Non-pigmented ciliary epithelial cell (primary cell): ENCODE measurements around the gene PIEZO2.
"Not testable (repeated sequence)": the region's sequence is repeated elsewhere in the genome, so short reads cannot be mapped to it uniquely, and the experiment has no call there.

ENCODE experiments used
- DNase-seq: peaks from one replicate; pipeline ENCODE4 v3.0.0-alpha.2; 2010; ENCODE audit warnings: low read depth

Gene PIEZO2

DNA sequence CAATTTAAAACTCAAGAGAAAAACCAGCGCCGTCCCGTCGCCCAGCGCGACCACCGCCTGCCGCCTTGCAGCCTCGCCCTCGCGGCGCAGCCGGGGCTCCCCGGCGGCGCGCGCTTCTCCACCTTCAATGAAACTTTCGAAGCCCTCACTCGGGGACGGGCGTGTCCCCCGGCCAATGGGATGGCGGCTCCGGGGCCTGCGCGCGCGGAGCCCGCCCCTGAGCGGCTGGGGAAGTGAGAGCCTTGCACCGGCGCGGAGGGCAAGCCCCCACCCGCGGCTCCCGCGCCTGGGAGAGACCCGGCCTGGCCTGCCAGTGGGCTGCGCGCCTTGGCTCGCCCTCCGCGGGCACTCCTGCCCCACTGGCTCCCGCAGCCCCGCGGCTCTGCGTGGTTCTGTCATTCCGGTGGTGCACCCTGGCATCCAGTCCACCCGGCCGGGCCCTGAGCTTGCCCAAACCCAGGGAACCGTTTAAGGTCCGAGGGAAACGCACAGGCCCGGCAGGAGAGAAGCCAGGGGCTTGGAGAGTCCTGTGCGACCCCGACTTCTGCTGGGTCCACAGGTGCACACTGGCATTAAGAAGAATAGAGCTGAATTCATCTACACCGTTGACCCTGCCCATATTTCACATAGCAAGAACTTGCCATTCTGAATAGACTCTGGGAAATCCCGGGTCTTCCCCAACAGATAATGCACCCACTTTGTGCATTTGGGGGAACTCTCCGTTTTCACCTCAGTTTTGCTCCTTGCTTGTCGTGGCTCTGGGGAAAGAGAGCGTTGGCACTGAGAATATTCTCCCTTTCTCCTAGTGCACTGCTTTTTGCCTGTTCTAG is at the start of gene PIEZO2:
TSS of gene PIEZO2 (minus strand) at position 129 of the 830 bp plus-strand sequence. CDS start 981 bp downstream, outside the sequence.
- no peak for DNase-seq

DNA sequence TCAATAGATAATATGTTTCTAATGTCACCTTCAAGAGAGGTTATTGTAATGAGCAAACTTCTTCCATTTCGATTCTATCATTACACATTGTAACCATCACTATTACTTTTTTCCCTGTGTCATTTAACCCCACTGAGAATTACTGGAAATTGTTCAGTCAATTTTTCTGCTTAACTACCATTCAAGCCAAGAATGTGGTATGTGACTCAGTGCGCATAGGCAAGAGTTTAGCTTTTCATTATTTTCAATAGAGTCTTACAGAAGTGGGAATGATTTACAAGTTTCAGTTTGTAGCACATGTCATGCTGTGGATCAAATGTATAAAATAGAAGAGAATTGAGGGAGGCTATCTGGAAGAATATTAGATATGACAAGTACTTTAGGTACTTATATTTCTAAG is 34.3 kb upstream of the PIEZO2 start:
- DNase-seq = no peak

GRCh38 chr18:11181629-11182028 is 32.3 kb upstream of the PIEZO2 start:
- DNase-seq = not testable (repeated sequence)

GRCh38 chr18:11179959-11180519 is 30.7 kb upstream of the PIEZO2 start:
- no peak for DNase-seq

DNA sequence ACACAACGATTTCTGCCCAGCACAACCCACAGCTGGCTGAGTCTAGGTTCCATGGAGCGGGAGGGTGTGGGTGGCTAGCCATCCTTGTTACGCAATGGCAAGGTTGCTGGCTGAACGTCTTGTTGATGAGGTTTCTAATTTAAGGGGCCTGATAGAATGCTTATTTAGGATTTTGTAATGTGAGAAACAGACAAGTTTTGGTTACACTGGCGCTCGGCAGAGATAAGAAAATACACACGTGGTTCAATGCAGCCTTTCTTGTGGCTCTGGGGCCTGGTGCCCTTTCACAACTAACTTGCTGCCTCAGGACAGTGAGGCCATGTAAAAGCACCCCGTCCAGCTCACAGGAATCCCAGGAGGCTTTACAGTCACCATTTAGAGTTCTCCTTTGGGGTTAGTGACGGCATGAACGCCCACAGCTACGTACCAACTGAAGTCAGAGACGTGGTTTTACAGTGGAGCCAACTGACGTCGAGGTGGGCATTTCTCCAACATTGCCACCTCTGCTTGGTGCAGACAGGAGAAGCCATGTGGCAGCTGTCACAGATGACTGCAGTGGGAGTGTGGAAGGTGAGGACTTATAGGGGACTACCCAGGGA is 29.7 kb upstream of the PIEZO2 start:
- DNase-seq = no peak

- DNase-seq = no peak
These were observed 28.0 kb upstream of the PIEZO2 start for GRCh38 chr18:11177382-11177781.

DNA sequence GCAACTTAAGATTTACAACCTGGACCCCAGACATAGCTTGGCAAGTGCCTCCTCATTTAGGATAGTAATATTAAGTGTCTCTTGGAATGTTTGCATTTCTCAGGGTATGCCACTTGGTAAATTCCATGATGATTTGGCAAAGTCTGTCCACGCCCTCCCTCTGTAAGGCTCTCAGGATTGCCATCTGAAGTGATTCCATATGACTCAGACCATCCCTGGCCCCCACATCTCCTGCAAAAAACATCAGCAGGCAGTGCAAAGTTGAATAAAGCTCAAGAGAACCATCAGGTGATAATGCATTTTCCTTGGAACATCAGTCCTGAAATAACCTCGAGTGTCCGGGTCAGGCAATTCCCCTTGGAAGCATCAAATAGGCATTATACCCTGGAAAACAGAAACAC is 27.1 kb upstream of the PIEZO2 start:
- no peak for DNase-seq

DNA sequence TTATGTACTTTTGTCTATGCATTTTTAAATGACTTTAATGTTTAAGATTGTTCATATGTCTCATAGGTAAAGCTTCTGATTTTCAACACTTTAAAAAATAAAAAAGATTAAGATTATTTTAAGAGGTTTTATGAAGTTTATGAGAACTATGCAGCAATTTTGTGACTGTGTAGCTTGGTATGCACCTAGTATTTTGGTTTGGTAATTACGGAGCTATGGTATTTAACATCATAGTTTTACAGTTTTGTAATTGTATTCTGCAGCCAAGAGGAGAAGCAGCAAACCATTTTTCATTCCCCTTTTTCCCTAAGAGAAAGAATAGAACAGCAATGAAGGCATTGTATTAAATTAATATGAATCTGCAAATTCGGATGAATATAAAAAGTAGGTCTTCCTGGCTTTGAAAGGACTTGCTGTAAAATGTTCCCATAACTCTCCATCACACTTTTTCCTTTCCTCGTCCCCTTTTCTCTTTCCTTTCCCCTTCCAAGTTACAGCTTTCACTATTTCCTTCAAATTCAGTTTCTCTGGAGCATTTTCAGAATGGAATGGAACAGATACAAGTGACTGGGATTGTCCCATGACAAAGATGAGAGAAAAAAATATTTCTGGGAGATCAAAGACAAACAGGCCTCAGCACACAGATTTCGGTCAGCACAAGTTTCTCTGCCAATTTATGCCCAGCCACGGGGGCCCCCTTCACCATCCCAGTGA is 26.1 kb upstream of the PIEZO2 start:
- DNase-seq = peak; percentile 32

- not testable (repeated sequence) for DNase-seq
These were observed 24.8 kb upstream of the PIEZO2 start for GRCh38 chr18:11174179-11174578.

GRCh38 chr18:11167778-11168177 is 18.4 kb upstream of the PIEZO2 start:
- no peak for DNase-seq

DNA sequence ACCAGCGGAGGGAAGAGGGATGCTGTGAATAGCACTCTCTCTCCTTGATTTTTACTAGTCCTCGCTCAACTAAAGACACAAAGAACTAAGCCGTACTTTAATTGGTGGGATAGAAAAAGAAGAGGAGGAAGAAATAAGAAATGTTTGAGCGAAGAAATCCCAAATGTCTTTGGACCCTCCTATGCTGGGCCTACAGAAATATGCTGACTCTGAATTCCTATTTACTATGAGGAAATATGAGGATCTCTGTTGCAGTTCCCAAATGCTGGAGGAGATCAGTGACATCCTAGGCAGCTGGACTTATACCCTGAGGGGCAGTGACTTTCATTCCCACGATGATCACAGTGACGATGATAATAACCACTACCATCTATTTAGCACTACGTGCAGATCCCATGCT is 16.6 kb upstream of the PIEZO2 start:
- DNase-seq = no peak

DNA sequence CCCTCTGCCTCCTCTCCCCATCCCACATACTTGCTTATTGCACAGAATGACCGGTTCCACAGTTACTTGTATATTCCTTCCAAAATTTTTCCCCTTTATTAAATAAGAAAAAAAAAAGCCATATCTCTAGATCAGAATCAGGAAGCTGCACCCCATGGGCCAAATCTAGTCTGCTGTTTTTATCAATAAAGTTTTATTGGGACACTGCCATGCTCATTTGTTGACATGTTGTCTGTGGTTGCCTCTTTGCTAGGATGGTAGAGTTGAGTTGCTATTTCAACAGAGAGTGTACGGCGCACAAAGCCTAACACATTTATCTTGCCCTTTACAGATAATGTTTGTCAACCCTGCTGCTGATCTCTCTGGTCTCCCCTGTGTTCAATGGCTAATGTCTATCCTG is 15.8 kb upstream of the PIEZO2 start:
- no peak for DNase-seq

GRCh38 chr18:11163665-11164064 is 14.3 kb upstream of the PIEZO2 start:
- no peak for DNase-seq

GRCh38 chr18:11162889-11163288 is 13.5 kb upstream of the PIEZO2 start:
- no peak for DNase-seq

GRCh38 chr18:11162462-11162861 is 13.1 kb upstream of the PIEZO2 start:
- DNase-seq = no peak

DNA sequence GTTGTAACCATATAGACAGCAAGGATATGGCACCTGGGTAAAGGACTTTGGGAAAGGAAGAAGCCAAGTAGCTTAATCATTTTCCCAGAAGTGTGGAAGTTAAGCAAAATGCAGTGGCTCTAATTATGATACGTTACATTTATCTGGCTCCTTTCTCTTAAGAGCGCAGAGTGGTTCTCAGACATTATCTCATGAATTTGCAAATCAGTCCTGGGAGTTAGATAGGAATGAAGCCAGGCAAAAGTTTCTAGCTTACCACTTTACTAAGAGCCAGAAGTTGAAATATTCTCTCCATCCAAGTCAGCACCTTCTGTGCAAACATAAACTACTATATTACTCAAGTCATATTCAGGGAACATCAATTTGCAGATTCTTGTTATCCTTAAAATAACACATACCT is 10.9 kb upstream of the PIEZO2 start:
- DNase-seq = no peak

DNA sequence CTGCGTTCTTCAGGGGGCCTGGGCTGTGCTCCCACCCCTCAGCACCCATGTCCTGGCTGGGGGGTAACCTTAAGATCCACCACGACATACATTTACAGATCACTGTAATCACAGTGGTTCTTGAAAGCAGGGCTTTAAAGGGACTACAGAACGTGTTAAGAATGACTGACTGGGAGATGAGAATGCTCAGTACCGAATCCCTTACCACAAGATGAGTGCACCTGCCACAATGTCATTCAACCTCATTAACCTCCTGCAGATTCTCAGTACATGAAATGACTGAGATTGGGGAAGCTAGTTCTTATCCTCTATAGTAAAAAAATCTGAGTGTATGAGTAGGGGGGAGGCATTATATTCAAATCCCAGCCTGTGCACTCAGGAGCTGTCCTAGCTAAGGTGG is 10.5 kb upstream of the PIEZO2 start:
- no peak for DNase-seq

DNA sequence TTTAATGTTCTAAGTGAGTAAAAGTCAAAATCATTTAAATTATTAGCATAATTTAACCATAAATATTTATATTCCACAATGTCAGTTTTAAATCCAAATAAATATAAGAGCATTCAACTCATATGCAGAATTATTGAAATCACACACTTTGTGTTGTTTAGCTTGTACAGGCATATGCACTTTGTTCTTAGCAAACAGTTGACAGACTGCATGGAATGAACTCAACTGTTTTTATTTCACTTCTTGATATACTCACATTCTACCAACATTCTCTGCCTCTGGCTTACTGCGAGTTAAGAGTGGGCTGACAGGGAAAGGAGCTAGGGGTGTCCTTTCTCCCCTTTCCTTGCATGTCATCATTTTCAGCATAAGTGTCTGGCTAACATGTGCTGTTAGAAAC is 7.6 kb upstream of the PIEZO2 start:
- DNase-seq = no peak

DNA sequence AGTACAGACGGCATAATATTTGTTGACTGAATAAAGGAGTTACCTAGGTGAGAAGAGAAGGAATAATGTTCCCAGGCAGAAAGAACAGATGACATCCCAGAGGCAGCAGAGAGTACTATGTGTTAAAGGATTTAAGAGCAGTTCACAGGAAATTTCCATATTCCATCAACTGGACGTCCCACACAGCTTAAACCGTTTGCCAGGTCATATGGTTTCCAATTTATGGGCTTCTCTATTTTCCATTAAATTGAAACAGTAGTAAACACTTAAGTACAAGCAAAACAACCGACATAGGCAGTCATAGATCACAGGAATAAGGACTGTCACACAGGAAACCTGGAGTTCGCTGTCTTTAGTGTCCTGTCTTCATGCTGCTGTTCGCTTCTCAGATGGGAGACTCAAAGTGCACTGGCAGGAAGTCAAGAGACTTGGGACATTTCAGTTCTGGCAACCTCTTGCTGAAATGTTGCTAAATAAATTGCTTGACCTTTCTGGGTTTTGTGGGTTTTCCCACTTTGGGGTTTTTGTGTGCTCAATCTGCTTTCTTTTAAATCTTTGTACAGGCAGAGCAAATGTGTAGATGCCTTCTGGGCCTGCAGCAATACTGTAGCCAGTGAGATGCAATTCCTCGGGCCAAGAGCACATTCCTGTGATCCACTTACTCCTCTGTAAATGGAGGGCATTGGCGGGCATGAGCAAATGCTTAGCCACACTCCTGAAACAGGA is 5.8 kb upstream of the PIEZO2 start:
- DNase-seq = no peak

DNA sequence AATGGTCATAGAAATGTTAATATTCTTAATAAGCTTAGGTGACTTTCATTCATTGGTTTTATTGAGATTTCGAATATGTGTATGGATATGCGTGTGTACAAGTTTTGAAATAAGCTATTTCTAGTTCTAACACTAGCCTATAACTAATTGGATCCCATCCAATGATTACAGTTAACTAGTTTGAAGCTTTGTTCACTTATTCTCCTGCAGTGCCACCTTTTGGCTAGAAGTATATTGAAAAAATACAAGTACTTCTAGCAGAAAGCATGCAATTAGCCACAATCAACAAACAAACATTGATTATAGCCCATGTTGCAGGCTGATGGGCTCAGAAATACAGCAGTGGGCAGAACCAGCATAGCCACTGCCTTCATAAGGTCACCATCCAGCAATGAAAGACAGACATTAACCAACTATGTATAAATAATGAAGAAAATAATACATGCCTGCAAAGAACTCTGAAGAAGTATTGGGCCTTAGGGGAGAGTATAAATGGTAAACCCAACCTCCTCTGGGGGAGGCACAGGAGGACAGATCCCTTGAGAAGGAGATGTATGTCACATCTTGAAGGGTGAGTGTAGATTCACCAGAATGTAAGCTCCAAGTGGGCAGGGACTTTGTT is 5.1 kb upstream of the PIEZO2 start:
- DNase-seq = peak; percentile 34

DNA sequence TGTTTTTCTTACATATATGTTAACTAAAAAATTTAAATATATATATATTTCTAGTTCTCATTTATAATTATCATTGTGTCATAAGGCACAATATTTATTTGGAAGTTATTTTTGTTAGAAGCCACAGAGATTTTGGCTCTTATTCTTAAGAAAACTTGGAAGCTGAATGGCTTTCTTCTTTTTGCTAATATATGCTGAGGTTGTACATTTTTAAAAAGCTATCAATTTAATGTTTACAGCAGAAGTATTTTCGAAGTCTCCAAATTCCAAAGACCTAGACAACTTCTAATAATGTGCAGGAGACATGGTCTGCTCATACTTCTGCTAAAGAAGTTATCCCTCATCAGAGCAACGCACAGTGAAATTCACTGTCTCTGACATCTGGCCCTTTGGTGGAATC is 3.7 kb upstream of the PIEZO2 start:
- DNase-seq = no peak

DNA sequence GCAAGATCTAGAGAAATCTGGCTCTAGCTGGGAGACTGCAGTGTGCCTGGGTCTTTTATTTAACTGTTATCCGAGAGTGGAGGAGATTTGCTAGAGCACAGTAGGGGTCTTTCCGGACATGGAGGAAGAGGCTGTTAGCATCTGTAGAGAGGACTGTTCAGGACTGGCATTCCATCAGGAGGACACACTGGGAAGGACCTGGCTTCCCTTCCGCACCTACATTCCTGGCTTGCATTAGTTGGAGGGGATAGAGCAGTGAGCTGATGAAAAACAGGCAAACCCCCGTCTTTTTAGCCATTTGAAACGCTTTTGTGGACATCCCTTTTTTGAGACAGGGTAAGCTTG is 874 bp upstream of the PIEZO2 start:
- DNase-seq = no peak
